GM18870 (cell line): ENCODE measurements around the gene SFXN5.

Experiments used
- ATAC-seq: cut with Tn5 transposase; IDR thresholded peaks from one replicate; pipeline ENCODE4 v1.9.1; 2021; ENCODE audit warnings: moderate library complexity; ENCODE audit not compliant: unreplicated experiment

SFXN5 gene

GRCh38 chr2:72981536-72981935 lies 90.0 kb downstream of the SFXN5 start:
- ATAC-seq: no peak

GRCh38 chr2:72980535-72981217 lies 90.8 kb downstream of the SFXN5 start:
- ATAC-seq: no peak

GRCh38 chr2:72979896-72980295 lies 91.6 kb downstream of the SFXN5 start:
- no peak for ATAC-seq

GRCh38 chr2:72975017-72975416 lies 96.5 kb downstream of the SFXN5 start:
- no peak for ATAC-seq

- no peak for ATAC-seq
These were observed 97.1 kb downstream of the SFXN5 start for GRCh38 chr2:72974436-72974754.

- peak; percentile 65 for ATAC-seq
These were observed 97.7 kb downstream of the SFXN5 start for GRCh38 chr2:72973566-72974435.

GRCh38 chr2:72973137-72973535 lies 98.4 kb downstream of the SFXN5 start:
- no peak for ATAC-seq

GRCh38 chr2:72972352-72973136 lies 99.0 kb downstream of the SFXN5 start:
- no peak for ATAC-seq

GRCh38 chr2:72971036-72971435 lies 100.5 kb downstream of the SFXN5 start:
- no peak for ATAC-seq

GRCh38 chr2:72969706-72970105 lies 101.8 kb downstream of the SFXN5 start:
- ATAC-seq: no peak

GRCh38 chr2:72968286-72968685 lies 103.2 kb downstream of the SFXN5 start:
- no peak for ATAC-seq

- no peak for ATAC-seq
These were observed 105.6 kb downstream of the SFXN5 start for GRCh38 chr2:72965770-72966450.

- ATAC-seq: no peak
These were observed 106.5 kb downstream of the SFXN5 start for GRCh38 chr2:72965016-72965415.

- ATAC-seq: no peak
These were observed 107.4 kb downstream of the SFXN5 start for GRCh38 chr2:72964146-72964525.

- ATAC-seq: no peak
These were observed 107.9 kb downstream of the SFXN5 start for GRCh38 chr2:72963423-72964145.

- no peak for ATAC-seq
These were observed 108.6 kb downstream of the SFXN5 start for GRCh38 chr2:72962911-72963310.

GRCh38 chr2:72961853-72962468 lies 109.6 kb downstream of the SFXN5 start:
- no peak for ATAC-seq

GRCh38 chr2:72961036-72961720 lies 110.3 kb downstream of the SFXN5 start:
- ATAC-seq: no peak
